SH-SY5Y (cell line): ENCODE measurements around the gene TTBK1.

Experiments used
- GATA2 ChIP-seq: IDR thresholded peaks from 2 replicates; pipeline ENCODE4 v1.6.1; 2011; ENCODE audit warnings: mild to moderate bottlenecking, low read depth, low read length
- GATA3 ChIP-seq: IDR thresholded peaks from 2 replicates; pipeline ENCODE4 v1.6.1; 2011; ENCODE audit warnings: low read depth, mild to moderate bottlenecking, low read length, moderate library complexity

- TF ChIP-seq GATA2 (no peak), GATA3 (no peak)
Measured at GRCh38 chr6:43254846-43255245, 11.6 kb downstream of the TTBK1 start.
